H1 (cell line): ENCODE measurements around the gene MIPEP. TPM values are rescaled to one million over a fixed set of nuclear protein-coding genes. Genes with fewer than 3 reads are reported as not detected.

Source experiments
- CTCF ChIA-PET: fragments of 300-600 bp; sonication (Branson Sonifier 250); formaldehyde crosslinking; loops from one replicate; lab custom pipeline; 2021; ENCODE audit not compliant: partially characterized antibody; lab: Charles Lee
- POLR2A ChIA-PET: fragments of 300-600 bp; sonication (Branson Sonifier 250); formaldehyde crosslinking; loops from one replicate; lab custom pipeline; 2021; ENCODE audit warnings: inconsistent platforms; ENCODE audit not compliant: partially characterized antibody; lab: Charles Lee
- DNase-seq, 2 experiments: peaks; one replicate each; pipeline versions ENCODE4 v3.0.0 to v3.0.0-alpha.2; 2010 to 2022; ENCODE audit warnings: low spot score in 2 of 2, low read depth in 1 of 2, mixed read lengths in 1 of 2
- FAIRE-seq: peaks from 2 replicates; lab custom pipeline; 2011; peaks lifted over from hg19 to GRCh38; lab: Jason Lieb, UNC
- H2AFZ ChIP-seq: 2 replicates; pipeline ENCODE4 v1.8.1; 2012; ENCODE audit warnings: low read length, inconsistent platforms
- H2AK5ac ChIP-seq: 2 replicates; pipeline ENCODE4 v1.6.1; 2013; ENCODE audit warnings: low read depth, low read length
- H2BK120ac ChIP-seq: replicated peaks from 2 replicates; pipeline ENCODE3; 2013; ENCODE audit warnings: low read depth, low read length, inconsistent platforms
- H2BK12ac ChIP-seq: 2 replicates; pipeline ENCODE4 v1.6.1; 2013; ENCODE audit warnings: low read depth, low read length
- H2BK15ac ChIP-seq: 2 replicates; pipeline ENCODE4 v1.6.1; 2013; ENCODE audit warnings: low read length
- H2BK20ac ChIP-seq: 2 replicates; pipeline ENCODE4 v1.6.1; 2013; ENCODE audit warnings: low read length
- H2BK5ac ChIP-seq: 2 replicates; pipeline ENCODE4 v1.6.1; 2013; ENCODE audit warnings: low read depth, low read length
- H3K14ac ChIP-seq: 2 replicates; pipeline ENCODE4 v1.6.1; 2013; ENCODE audit warnings: inconsistent platforms; ENCODE audit not compliant: insufficient read length
- H3K18ac ChIP-seq: 2 replicates; pipeline ENCODE4 v1.6.1; 2013; ENCODE audit warnings: low read length; ENCODE audit errors: extremely low read depth
- H3K23ac ChIP-seq: 2 replicates; pipeline ENCODE4 v1.6.1; 2013; ENCODE audit warnings: inconsistent platforms; ENCODE audit not compliant: insufficient read length
- H3K23me2 ChIP-seq: 2 replicates; pipeline ENCODE4 v1.6.1; 2013; ENCODE audit warnings: low read depth, low read length
- H3K27ac ChIP-seq: 2 replicates; pipeline ENCODE4 v1.6.1; 2011; ENCODE audit warnings: low read depth, low read length, inconsistent platforms
- H3K27me3 ChIP-seq, 4 experiments: replicated peaks in 1 of 4; 1 replicate in 1 of 4; 2 replicates in 3 of 4; pipeline versions ENCODE4 v1.6.1 to v1.8.1; 2011 to 2013; ENCODE audit warnings: low read length in 3 of 4, mild to moderate bottlenecking in 3 of 4, inconsistent platforms in 2 of 4, mixed read lengths in 2 of 4, moderate library complexity in 1 of 4; ENCODE audit not compliant: control insufficient read depth in 3 of 4, insufficient read depth in 3 of 4; ENCODE audit errors: extremely low read depth in 1 of 4
- H3K36me3 ChIP-seq, 4 experiments: 2 replicates each; pipeline versions ENCODE4 v1.6.1 to v1.8.1; 2011 to 2013; ENCODE audit warnings: mild to moderate bottlenecking in 4 of 4, low read length in 3 of 4, moderate library complexity in 2 of 4, control low read depth in 1 of 4, inconsistent platforms in 1 of 4; ENCODE audit not compliant: insufficient read depth in 4 of 4, control insufficient read depth in 2 of 4
- H3K4ac ChIP-seq: replicated peaks from 2 replicates; pipeline ENCODE3; 2013; ENCODE audit warnings: low read length, low read depth, mixed read lengths, inconsistent platforms; ENCODE audit not compliant: insufficient read length
- H3K4me1 ChIP-seq, 4 experiments: replicated peaks in 1 of 4; 1 replicate in 1 of 4; 2 replicates in 3 of 4; pipeline versions ENCODE4 v1.6.1 to v1.8.1; 2011 to 2013; ENCODE audit warnings: low read length in 3 of 4, inconsistent platforms in 2 of 4, mixed read lengths in 1 of 4; ENCODE audit not compliant: insufficient read depth in 4 of 4, control insufficient read depth in 3 of 4
- H3K4me2 ChIP-seq, 2 experiments: 2 replicates each; pipeline versions ENCODE4 v1.6.1 to v1.8.1; 2011 to 2013; ENCODE audit warnings: low read depth in 2 of 2, low read length in 2 of 2, control low read depth in 1 of 2, inconsistent platforms in 1 of 2, mild to moderate bottlenecking in 1 of 2; ENCODE audit not compliant: insufficient read depth in 1 of 2
- H3K4me3 ChIP-seq, 4 experiments: fragments of 200-600, 300-600 bp in 1 of 4; sonication (generic), shearing (Covaris generic), sonication (Bioruptor Twin) in 1 of 4; 2 replicates each; pipeline versions ENCODE4 v1.5.1 to v1.8.1; 2011 to 2016; ENCODE audit warnings: low read length in 4 of 4, low read depth in 3 of 4, control low read depth in 2 of 4, inconsistent platforms in 2 of 4, mild to moderate bottlenecking in 2 of 4, mixed read lengths in 1 of 4, moderate library complexity in 1 of 4; ENCODE audit not compliant: insufficient read depth in 2 of 4; ENCODE audit errors: extremely low read depth in 1 of 4
- H3K56ac ChIP-seq: replicated peaks from 2 replicates; pipeline ENCODE3; 2013; ENCODE audit warnings: low read depth, mild to moderate bottlenecking, mixed read lengths, low read length, inconsistent platforms; ENCODE audit not compliant: insufficient read length
- H3K79me1 ChIP-seq: 2 replicates; pipeline ENCODE4 v1.6.1; 2013; ENCODE audit warnings: low read depth, low read length, control low read depth
- H3K79me2 ChIP-seq, 2 experiments: 2 replicates each; pipeline versions ENCODE4 v1.6.1 to v1.8.1; 2012 to 2013; ENCODE audit warnings: low read length in 2 of 2, mild to moderate bottlenecking in 2 of 2, inconsistent platforms in 1 of 2; ENCODE audit not compliant: insufficient read depth in 2 of 2, control insufficient read depth in 1 of 2
- H3K9ac ChIP-seq, 4 experiments: replicated peaks in 1 of 4; 1 replicate in 1 of 4; 2 replicates in 3 of 4; pipeline versions ENCODE4 v1.6.1 to v1.8.1; 2011 to 2013; ENCODE audit warnings: low read depth in 3 of 4, low read length in 3 of 4, control low read depth in 2 of 4, mild to moderate bottlenecking in 2 of 4, moderate library complexity in 2 of 4, inconsistent platforms in 1 of 4; ENCODE audit errors: extremely low read depth in 1 of 4
- H3K9me3 ChIP-seq, 2 experiments: 2 replicates each; pipeline versions ENCODE4 v1.6.1 to v1.8.1; 2012 to 2013; ENCODE audit warnings: mild to moderate bottlenecking in 2 of 2, moderate library complexity in 2 of 2, control low read depth in 1 of 2, inconsistent platforms in 1 of 2, low read depth in 1 of 2, low read length in 1 of 2, mixed read lengths in 1 of 2; ENCODE audit not compliant: insufficient read depth in 2 of 2
- H4K20me1 ChIP-seq, 2 experiments: replicated peaks in 1 of 2; 2 replicates each; pipeline versions ENCODE3 to v1.8.1; 2011 to 2013; ENCODE audit warnings: inconsistent platforms in 2 of 2, low read length in 2 of 2, mild to moderate bottlenecking in 1 of 2; ENCODE audit not compliant: insufficient read depth in 2 of 2, control insufficient read depth in 1 of 2
- H4K5ac ChIP-seq: 2 replicates; pipeline ENCODE4 v1.6.1; 2013; ENCODE audit warnings: low read length, low read depth, mixed read lengths, inconsistent platforms; ENCODE audit not compliant: insufficient read length
- H4K8ac ChIP-seq: 2 replicates; pipeline ENCODE4 v1.8.0; 2013; ENCODE audit warnings: mild to moderate bottlenecking, moderate library complexity, low read length, inconsistent platforms; ENCODE audit not compliant: insufficient read depth; ENCODE audit errors: extremely low read depth
- H4K91ac ChIP-seq: replicated peaks from 2 replicates; pipeline ENCODE3; 2013; ENCODE audit warnings: low read length, mixed read lengths, inconsistent platforms; ENCODE audit not compliant: insufficient read length
- GABPA ChIP-seq: IDR thresholded peaks from 2 replicates; pipeline ENCODE4 v1.6.1; 2011; ENCODE audit warnings: mild to moderate bottlenecking, low read length, moderate library complexity, borderline replicate concordance; ENCODE audit not compliant: insufficient read depth
- KDM1A ChIP-seq: fragments of 200-600, 300-600 bp; sonication (generic); IDR thresholded peaks from 2 replicates; pipeline ENCODE4 v1.7.1; 2016; ENCODE audit warnings: mild to moderate bottlenecking, low read length, borderline replicate concordance
- KDM4A ChIP-seq: IDR thresholded peaks from one replicate; pipeline ENCODE4 v1.7.1; 2012; ENCODE audit warnings: low read depth, mild to moderate bottlenecking, moderate library complexity, low read length, inconsistent platforms; ENCODE audit not compliant: severe bottlenecking
- MAFK ChIP-seq: IDR thresholded peaks from 2 replicates; pipeline ENCODE4 v1.6.1; 2012; ENCODE audit warnings: low read depth, mild to moderate bottlenecking, improper control_type of control experiment, low read length
- POLR2AphosphoS5 ChIP-seq: IDR thresholded peaks from 2 replicates; pipeline ENCODE4 v1.6.1; 2011; ENCODE audit warnings: low read depth, low read length
- SIN3A ChIP-seq, 2 experiments: IDR thresholded peaks in 1 of 2; conservative IDR thresholded peaks in 1 of 2; 2 replicates each; pipeline ENCODE4 v1.6.1; 2011 to 2012; ENCODE audit warnings: low read length in 2 of 2, improper control_type of control experiment in 1 of 2, low read depth in 1 of 2, mild to moderate bottlenecking in 1 of 2
- SUZ12 ChIP-seq: fragments of 200-600 bp; sonication (generic); IDR thresholded peaks from 2 replicates; pipeline ENCODE4 v1.6.1; 2012; ENCODE audit warnings: mild to moderate bottlenecking, inconsistent platforms, low read length, moderate library complexity, mixed read lengths
- TAF7 ChIP-seq: optimal IDR thresholded peaks from 2 replicates; pipeline ENCODE3; 2011; ENCODE audit warnings: low read depth, mild to moderate bottlenecking, inconsistent platforms, low read length, moderate library complexity, borderline replicate concordance
- USF2 ChIP-seq: IDR thresholded peaks from 2 replicates; pipeline ENCODE4 v1.6.1; 2011; ENCODE audit warnings: low read length, improper control_type of control experiment
- WGBS, 2 experiments: shearing (Covaris generic) in 1 of 2; methylation state at CpG; one replicate each; pipeline versions ENCODE4 v1.1.6 to v1.1.7; 2013 to 2015; ENCODE audit warnings: low lambda C conversion rate in 2 of 2, mixed read lengths in 2 of 2, inconsistent platforms in 1 of 2, low coverage in 1 of 2, missing lambda C conversion rate in 1 of 2; ENCODE audit not compliant: insufficient replicate concordance in 2 of 2, insufficient coverage in 1 of 2, insufficient read length in 1 of 2; ENCODE audit errors: extremely low coverage in 1 of 2, missing lambda C conversion rate in 1 of 2; 5-methylcytosine and 5-hydroxymethylcytosine counted together
- polyA plus RNA-seq, 7 experiments: library from polyadenylated mRNA; depleted of rRNA in 3 of 7; stranded (reverse) in 5 of 7; unstranded in 2 of 7; fragments of >200 nt in 5 of 7; fragments of 200-250 nt in 2 of 7; gene quantifications; 1 replicate in 5 of 7; 2 replicates in 1 of 7; 4 replicates in 1 of 7; pipeline versions ENCODE4 v1.2.1 to v1.2.3, GENCODE V29; 2011 to 2013; ENCODE audit warnings: missing spikeins in 2 of 7, mixed read lengths in 2 of 7
- total RNA-seq: library from RNA; stranded (reverse); fragmentation: NEBNext Ultra II Directional; extraction: Animal tissue kit (Norgen Biotek cat#: 25700); gene quantifications from 2 replicates; pipeline ENCODE4 v1.2.1, GENCODE V29; 2021
- TF ChIP-seq, protein P1 (sequence below), 3 experiments: IDR thresholded peaks; 1 replicate in 2 of 3; 2 replicates in 1 of 3; pipeline versions ENCODE4 v1.5.1 to v1.6.1; 2011; ENCODE audit warnings: low read length in 3 of 3, mild to moderate bottlenecking in 3 of 3, inconsistent platforms in 2 of 3, low read depth in 1 of 3, moderate library complexity in 1 of 3; ENCODE audit not compliant: insufficient read depth in 1 of 3; ENCODE audit errors: control extremely low read depth in 1 of 3

The MIPEP gene
- total and polyA plus RNA-seq, 2 of the 8 experiments (the other 6 are each of a cell fraction or from before 2014, with no cell fraction given), result 24.0 to 24.2 TPM

DNA sequence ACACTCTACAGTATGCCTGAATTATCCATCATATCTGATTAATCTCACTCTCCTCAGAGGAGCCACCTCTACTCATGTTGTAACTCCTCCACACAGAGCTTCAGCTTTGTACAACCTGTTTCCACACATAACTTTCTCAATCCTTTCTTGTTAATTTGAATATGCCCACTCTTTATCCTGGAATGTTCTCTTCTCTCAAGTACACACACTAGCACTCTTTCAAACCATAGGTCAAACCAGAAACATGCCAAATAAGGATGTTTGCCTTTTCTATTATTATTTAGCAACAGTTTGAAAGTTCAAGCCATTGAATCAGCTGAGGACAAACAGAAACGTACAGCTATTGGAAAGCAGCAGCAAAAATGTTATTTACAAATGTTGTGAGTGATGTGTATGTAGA, 110.3 kb downstream of the MIPEP start:
- no peak overlapping the region for H2BK120ac ChIP-seq
- no peaks in the 10 kb centered on the region for H3K79me2 ChIP-seq
- no peak overlapping the region for H3K4me2 ChIP-seq
- H3K27ac ChIP-seq, result no peak overlapping the region
- no peaks in the 10 kb centered on the region for H3K23me2 ChIP-seq
- no peak overlapping the region for H3K4ac ChIP-seq
- no peak overlapping the region for H4K8ac ChIP-seq
- POLR2A ChIA-PET, result no interaction called here
- peaks cover 13 to 17% of the 10 kb centered on the region in 2 experiments for H3K9me3 ChIP-seq
- H3K23ac ChIP-seq, result no peak overlapping the region
- no peak overlapping the region for H3K9ac ChIP-seq
- H2BK5ac ChIP-seq, result no peak overlapping the region
- H3K36me3 ChIP-seq, result 0 out of 8 replicates have a peak, but pooled peaks cover 0 to 3% (median 0%) of the 10 kb centered on the region in 4 experiments
- H2AK5ac ChIP-seq, result no peak overlapping the region
- H3K4me1 ChIP-seq, result no peaks in the 10 kb centered on the region; a peak in 1 of 7 replicates
- CTCF ChIA-PET, result interaction anchor here (0.7 to 1.6 kb wide), 4 partner anchors 10 to 52 kb away, joined by 3 to 7 read pairs (median 4); no protein-coding TSS in a partner anchor
- no peak overlapping the region for H2BK12ac ChIP-seq
- H4K20me1 ChIP-seq, result no peaks in the 10 kb centered on the region
- H4K5ac ChIP-seq, result no peak overlapping the region
- no peak overlapping the region for H3K18ac ChIP-seq
- no peak overlapping the region for H3K4me3 ChIP-seq
- no peak overlapping the region for H4K91ac ChIP-seq
- no peak overlapping the region for H2BK20ac ChIP-seq
- no peak overlapping the region for H3K14ac ChIP-seq
- DNase-seq, result no peak
- WGBS, 2 experiments, result 86% methylated on average over 1 of the region's 1 CpG; no CpG with 5 or more reads in 1 of the 2 experiments
- H3K56ac ChIP-seq, result no peak overlapping the region
- no peaks in the 10 kb centered on the region for H3K79me1 ChIP-seq
- peak; percentile 13 for FAIRE-seq
- H2BK15ac ChIP-seq, result no peak overlapping the region
- no peaks in the 10 kb centered on the region for H3K27me3 ChIP-seq
- H2AFZ ChIP-seq, result no peak overlapping the region
- TF ChIP-seq MAFK (no peak), POLR2AphosphoS5 (no peak), KDM4A (no peak), GABPA (no peak), TAF7 (no peak), SUZ12 (no peak), SIN3A (conservative IDR thresholded peaks at IDR 0.05 in 1 of 2, IDR thresholded peaks at IDR 0.05 in 1 of 2; ENCODE audit: low read depth in 1 of 2, low read length in 2 of 2) (no peak), KDM1A (no peak), USF2 (no peak)
- TF ChIP-seq, protein P1, sequence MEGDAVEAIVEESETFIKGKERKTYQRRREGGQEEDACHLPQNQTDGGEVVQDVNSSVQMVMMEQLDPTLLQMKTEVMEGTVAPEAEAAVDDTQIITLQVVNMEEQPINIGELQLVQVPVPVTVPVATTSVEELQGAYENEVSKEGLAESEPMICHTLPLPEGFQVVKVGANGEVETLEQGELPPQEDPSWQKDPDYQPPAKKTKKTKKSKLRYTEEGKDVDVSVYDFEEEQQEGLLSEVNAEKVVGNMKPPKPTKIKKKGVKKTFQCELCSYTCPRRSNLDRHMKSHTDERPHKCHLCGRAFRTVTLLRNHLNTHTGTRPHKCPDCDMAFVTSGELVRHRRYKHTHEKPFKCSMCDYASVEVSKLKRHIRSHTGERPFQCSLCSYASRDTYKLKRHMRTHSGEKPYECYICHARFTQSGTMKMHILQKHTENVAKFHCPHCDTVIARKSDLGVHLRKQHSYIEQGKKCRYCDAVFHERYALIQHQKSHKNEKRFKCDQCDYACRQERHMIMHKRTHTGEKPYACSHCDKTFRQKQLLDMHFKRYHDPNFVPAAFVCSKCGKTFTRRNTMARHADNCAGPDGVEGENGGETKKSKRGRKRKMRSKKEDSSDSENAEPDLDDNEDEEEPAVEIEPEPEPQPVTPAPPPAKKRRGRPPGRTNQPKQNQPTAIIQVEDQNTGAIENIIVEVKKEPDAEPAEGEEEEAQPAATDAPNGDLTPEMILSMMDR (IDR thresholded peaks at IDR 0.05; ENCODE audit: control extremely low read depth in 1 of 3, insufficient read depth in 1 of 3, low read depth in 1 of 3, low read length in 3 of 3), result no peak
